ENCODE data around the gene TTC33. TPM values are rescaled to one million over a fixed set of nuclear protein-coding genes. Genes with fewer than 3 reads are reported as not detected.
"Not testable (repeated sequence)": the region's sequence is repeated elsewhere in the genome, so short reads cannot be mapped to it uniquely, and the experiment has no call there.

The TTC33 gene
- total RNA-seq, 4 donors from 2014 or later: 11.3 to 19.0 (median 14.9) TPM

DNA sequence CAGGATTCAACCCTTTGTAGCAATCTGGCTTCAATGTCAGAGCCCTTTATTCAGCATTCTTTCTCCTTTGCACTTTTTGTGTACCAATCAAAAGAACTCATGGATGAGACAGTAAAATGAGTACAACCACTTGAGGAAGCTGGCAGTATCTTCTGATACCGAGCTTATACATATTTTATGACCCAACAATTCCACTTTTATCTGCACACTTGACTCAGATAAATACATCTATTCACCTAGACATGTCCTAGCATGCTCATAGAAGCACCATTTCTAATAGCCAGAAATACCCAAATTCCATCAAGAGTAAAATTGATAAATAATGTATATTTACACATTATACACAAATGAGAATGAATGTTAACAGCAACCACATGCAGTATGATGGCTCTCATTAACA, 187.2 kb downstream of the TTC33 start:
- no peaks in the 10 kb centered on the region for H3K9me3 ChIP-seq
- H3K4me1 ChIP-seq: peaks cover 0 to 3% (median 0%) of the 10 kb centered on the region in 4 donors
- no peaks in the 10 kb centered on the region for H3K27me3 ChIP-seq
- TF ChIP-seq, protein P1, sequence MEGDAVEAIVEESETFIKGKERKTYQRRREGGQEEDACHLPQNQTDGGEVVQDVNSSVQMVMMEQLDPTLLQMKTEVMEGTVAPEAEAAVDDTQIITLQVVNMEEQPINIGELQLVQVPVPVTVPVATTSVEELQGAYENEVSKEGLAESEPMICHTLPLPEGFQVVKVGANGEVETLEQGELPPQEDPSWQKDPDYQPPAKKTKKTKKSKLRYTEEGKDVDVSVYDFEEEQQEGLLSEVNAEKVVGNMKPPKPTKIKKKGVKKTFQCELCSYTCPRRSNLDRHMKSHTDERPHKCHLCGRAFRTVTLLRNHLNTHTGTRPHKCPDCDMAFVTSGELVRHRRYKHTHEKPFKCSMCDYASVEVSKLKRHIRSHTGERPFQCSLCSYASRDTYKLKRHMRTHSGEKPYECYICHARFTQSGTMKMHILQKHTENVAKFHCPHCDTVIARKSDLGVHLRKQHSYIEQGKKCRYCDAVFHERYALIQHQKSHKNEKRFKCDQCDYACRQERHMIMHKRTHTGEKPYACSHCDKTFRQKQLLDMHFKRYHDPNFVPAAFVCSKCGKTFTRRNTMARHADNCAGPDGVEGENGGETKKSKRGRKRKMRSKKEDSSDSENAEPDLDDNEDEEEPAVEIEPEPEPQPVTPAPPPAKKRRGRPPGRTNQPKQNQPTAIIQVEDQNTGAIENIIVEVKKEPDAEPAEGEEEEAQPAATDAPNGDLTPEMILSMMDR (IDR thresholded peaks at IDR 0.05): no peak
- TF ChIP-seq POLR2A (IDR thresholded peaks at IDR 0.05): no peak
- H3K27ac ChIP-seq: no peak overlapping the region
- no peak for DNase-seq
- H3K36me3 ChIP-seq: no peaks in the 10 kb centered on the region
- H3K4me3 ChIP-seq: no peak overlapping the region

DNA sequence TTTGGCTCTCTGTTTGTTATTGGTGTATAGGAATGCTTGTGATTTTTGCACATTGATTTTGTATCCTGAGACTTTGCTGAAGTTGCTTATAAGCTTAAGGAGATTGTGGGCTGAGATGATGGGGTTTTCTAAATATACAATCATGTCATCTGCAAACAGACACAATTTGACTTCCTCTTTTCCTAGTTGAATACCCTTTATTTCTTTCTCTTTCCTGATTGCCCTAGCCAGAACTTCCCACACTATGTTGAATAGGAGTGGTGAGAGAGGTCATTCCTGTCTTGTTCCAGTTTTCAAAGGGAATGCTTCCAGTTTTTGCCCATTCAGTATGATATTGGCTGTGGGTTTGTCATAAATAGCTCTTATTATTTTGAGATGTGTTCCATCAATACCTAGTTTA, 192.6 kb downstream of the TTC33 start:
- H3K36me3 ChIP-seq, DNase-seq, H3K4me1 ChIP-seq, H3K9me3 ChIP-seq, H3K27ac ChIP-seq, H3K4me3 ChIP-seq, H3K27me3 ChIP-seq: not testable (repeated sequence)

DNA sequence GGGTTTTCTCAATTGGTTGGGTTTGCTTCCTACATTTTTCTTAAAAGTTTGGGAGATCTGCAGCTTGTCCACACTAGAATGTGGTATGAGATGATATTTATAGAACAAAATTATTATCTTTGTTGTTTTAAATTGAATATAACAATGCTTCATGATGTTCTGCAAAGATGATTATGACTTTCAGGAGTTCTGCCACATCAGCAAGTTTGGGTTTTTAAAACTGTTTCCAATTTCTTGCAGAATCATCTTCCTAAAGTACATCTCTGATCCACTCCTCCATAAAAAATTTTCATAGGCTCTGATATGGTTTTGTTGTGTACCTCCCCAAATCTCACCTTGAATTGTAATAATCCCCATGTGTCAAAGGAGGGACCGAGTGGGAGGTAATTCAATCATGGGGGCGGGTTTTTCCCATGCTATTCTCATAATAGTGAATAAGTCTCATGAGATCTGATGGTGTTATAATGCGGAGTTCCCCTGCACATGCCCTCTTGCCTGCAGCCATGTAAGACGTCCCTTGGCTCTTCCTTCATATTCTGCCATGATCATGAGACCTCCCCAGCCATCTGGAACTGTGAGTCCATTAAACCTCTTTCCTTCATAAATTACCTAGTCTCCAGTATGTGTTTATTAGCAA, 195.2 kb downstream of the TTC33 start:
- TF ChIP-seq, protein P1 (IDR thresholded peaks at IDR 0.05): no peak
- TF ChIP-seq POLR2A (IDR thresholded peaks at IDR 0.05): no peak
- no peak overlapping the region for H3K4me3 ChIP-seq
- no peaks in the 10 kb centered on the region for H3K4me1 ChIP-seq
- no peaks in the 10 kb centered on the region for H3K9me3 ChIP-seq
- H3K27ac ChIP-seq: no peak overlapping the region
- H3K27me3 ChIP-seq: no peaks in the 10 kb centered on the region
- H3K36me3 ChIP-seq: no peaks in the 10 kb centered on the region
- DNase-seq: no peak

DNA sequence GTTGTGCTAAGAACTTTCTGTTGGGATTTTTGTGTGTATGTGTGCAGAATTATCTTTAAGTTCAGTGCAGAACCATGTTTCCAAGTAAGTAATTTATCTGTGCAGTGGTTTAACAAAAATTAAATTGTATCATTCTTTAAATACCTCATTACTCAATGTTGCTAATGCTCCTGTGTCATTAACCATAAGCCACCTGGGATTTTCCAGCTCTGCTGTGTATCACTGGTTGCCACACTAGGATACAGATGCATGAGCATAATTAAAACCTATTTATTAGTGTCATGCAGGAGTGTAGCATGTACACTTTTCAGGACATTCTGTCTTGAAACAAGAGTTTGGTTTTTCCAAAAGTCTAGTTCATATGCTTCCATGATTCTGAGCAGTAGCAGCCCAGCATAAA, 196.5 kb downstream of the TTC33 start:
- no peaks in the 10 kb centered on the region for H3K4me1 ChIP-seq
- H3K27ac ChIP-seq: no peak overlapping the region
- TF ChIP-seq, protein P1 (IDR thresholded peaks at IDR 0.05): no peak
- no peak for TF ChIP-seq POLR2A (IDR thresholded peaks at IDR 0.05)

DNA sequence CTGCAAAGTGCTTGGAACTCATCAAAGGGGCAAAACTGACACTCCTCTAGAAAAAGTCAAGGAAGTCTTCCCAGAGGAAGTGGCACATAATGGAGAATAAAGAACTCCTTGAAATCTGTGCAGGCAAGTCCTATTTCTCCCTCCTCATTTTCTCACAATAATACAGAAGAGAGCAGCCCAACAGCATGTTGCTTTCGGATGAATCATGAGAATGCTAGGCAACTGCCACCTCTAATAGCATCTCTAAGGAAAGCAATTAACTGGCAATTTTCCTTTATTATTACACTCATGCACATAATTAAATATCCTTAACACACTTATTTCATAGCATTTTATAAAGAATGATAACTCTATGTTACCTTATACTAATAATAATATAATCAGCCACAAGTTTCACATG, 198.3 kb downstream of the TTC33 start:
- H3K9me3 ChIP-seq: no peaks in the 10 kb centered on the region
- H3K4me3 ChIP-seq: no peak overlapping the region
- no peaks in the 10 kb centered on the region for H3K27me3 ChIP-seq
- H3K27ac ChIP-seq: no peak overlapping the region
- TF ChIP-seq, protein P1 (IDR thresholded peaks at IDR 0.05): no peak
- TF ChIP-seq POLR2A (IDR thresholded peaks at IDR 0.05): no peak
- no peaks in the 10 kb centered on the region for H3K36me3 ChIP-seq
- no peak for DNase-seq
- H3K4me1 ChIP-seq: peaks cover 0 to 5% (median 0%) of the 10 kb centered on the region in 4 donors

More for the DNA sequence above, 196.5 kb downstream of the TTC33 start:
- H3K27me3 ChIP-seq: no peaks in the 10 kb centered on the region
- H3K4me3 ChIP-seq: no peak overlapping the region
- H3K36me3 ChIP-seq: no peaks in the 10 kb centered on the region
- no peak for DNase-seq
- H3K9me3 ChIP-seq: no peaks in the 10 kb centered on the region

DNA sequence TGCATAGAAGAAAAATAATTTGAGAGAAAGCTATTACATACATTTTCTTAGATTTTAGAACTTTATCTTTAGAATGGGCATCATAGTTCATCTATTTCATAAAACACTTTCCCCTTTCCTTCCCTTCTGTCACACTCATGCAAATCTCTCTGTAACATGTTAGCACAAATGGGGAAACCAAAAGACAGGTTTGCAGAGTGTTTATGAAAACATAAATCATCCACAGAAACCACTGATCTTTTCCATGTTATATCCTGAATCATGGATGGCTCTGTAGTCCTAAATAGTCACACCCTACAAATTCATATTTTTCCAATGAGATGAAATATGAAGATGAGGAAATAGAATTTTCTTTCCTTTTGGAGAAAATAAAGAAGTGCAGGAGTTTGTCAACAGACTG, 198.9 kb downstream of the TTC33 start:
- no peak for DNase-seq
- TF ChIP-seq, protein P1 (IDR thresholded peaks at IDR 0.05): no peak
- no peak for TF ChIP-seq POLR2A (IDR thresholded peaks at IDR 0.05)
- Histone ChIP-seq H3K9me3 (no peaks in the 10 kb centered on the region), H3K36me3 (no peaks in the 10 kb centered on the region), H3K4me1 (peaks cover 0 to 5% (median 0%) of the 10 kb centered on the region in 4 donors), H3K27me3 (no peaks in the 10 kb centered on the region), H3K4me3 (no peak overlapping the region), H3K27ac (no peak overlapping the region)

Data from Peyer's patch (tissue), 4 donors.